ENCODE measurements around the gene PCDHB6. TPM values are rescaled to one million over a fixed set of nuclear protein-coding genes. Genes with fewer than 3 reads are reported as not detected.
A peak's percentile ranks its signal among the peaks of the same experiment; 100 is the strongest.
"Not testable (repeated sequence)": the region's sequence is repeated elsewhere in the genome, so short reads cannot be mapped to it uniquely, and the experiment has no call there.

PCDHB6 gene
- total RNA-seq, 1 donor from 2014 or later, result 0.17 TPM

DNA sequence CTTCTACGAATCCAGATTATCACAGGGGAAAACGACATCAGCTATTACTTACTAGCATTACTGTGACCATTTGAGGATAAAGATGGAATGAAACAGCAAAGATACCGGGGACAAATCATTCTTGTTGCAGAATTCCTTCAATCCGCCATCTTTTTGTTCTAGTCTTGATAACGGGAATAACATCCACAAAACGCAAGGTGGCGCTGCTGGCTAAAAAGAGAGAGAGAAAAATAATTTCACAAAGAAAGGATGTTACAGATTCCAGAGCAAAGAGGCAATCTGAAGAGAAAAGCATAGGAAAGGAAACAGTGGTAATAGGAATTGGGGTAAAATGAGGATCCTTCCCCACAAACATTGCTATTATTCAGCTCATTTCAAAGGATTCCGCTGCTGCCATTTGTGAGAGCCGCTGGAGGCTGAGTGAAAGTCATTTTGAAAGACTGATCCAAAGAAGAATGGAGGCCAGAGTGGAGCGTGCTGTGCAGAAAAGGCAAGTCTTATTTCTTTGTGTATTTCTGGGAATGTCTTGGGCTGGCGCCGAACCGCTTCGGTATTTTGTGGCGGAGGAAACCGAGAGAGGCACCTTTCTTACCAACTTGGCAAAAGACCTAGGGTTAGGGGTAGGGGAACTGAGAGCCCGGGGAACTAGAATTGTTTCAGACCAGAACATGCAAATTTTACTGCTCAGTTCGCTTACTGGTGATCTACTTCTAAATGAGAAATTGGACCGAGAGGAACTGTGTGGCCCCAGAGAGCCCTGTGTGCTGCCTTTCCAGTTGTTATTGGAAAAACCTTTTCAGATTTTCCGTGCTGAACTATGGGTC lies 22.7 kb downstream of the PCDHB6 start, which contains the start of gene PCDHB7:
Gene PCDHB7, plus strand, starts transcription at position 264 of the 824 bp plus-strand sequence. Its CDS starts 192 bp downstream, at position 456.
- DNase-seq, result peak; percentile 43

DNA sequence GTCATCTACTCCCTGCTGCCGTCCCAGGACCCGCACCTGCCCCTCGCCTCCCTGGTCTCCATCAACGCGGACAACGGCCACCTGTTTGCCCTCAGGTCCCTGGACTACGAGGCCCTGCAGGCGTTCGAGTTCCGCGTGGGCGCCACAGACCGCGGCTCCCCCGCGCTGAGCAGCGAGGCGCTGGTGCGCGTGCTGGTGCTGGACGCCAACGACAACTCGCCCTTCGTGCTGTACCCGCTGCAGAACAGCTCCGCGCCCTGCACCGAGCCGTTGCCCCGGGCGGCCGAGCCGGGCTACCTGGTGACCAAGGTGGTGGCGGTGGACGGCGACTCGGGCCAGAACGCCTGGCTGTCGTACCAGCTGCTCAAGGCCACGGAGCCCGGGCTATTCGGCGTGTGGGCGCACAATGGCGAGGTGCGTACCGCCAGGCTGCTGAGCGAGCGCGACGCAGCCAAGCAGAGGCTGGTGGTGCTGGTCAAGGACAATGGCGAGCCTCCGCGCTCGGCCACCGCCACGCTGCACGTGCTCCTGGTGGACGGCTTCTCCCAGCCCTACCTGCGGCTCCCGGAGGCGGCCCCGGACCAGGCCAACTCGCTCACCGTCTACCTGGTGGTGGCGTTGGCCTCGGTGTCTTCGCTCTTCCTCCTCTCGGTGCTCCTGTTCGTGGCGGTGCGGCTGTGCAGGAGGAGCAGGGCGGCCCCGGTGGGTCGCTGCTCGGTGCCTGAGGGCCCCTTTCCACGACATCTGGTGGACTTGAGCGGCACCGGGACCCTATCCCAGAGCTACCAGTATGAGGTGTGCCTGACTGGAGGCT lies 24.6 kb downstream of the PCDHB6 start:
- DNase-seq, result not testable (repeated sequence)

DNA sequence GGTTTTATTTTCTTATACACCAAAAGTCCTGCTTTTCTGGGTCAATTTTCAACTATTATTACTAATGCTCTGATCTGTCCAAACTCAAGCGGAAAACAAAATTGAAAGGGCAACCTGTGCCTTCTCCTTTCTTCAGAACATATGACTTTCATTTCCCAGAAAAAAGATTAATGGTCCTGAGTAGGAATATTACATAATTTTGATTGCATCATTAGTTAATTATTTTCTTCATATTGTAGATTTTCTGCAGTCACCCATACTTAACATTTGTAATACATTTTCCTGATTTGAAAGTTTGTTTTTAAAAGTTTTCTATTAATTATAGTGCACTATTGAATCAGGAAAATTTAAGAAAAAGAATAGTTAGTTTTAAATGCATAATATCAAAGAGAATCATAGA lies 26.1 kb downstream of the PCDHB6 start:
- DNase-seq, result no peak

DNA sequence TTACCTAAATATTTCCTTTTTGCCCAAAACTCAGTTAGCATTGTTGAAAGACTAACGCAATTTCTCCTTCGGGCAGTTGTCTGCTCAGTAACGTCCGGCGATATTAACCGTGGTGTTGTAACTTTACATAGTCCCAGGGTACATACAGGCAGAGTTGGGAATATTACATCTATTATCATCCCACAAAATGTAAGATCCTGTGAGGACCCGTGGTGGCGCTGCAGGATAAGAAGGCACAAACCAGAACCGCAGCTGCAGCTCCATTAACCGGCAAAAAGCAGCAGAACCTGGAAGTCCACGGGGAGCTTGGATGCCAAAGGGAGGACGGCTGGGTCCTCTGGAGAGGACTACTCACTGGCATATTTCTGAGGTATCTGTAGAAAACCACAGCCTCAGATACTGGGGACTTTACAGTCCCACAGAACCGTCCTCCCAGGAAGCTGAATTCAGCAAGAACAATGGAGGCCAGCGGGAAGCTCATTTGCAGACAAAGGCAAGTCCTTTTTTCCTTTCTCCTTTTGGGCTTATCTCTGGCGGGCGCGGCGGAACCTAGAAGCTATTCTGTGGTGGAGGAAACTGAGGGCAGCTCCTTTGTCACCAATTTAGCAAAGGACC lies 27.8 kb downstream of the PCDHB6 start, which contains the start of gene PCDHB8:
Gene PCDHB8, plus strand, starts transcription at position 214 of the 615 bp plus-strand sequence. Its CDS starts 245 bp downstream, at position 459.
- DNase-seq, result peak; percentile 3

DNA sequence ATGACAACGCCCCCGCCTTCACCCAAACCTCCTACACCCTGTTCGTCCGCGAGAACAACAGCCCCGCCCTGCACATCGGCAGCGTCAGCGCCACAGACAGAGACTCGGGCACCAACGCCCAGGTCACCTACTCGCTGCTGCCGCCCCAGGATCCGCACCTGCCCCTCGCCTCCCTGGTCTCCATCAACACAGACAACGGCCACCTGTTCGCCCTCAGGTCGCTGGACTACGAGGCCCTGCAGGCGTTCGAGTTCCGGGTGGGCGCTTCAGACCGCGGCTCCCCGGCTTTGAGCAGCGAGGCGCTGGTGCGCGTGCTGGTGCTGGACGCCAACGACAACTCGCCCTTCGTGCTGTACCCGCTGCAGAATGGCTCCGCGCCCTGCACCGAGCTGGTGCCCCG lies 29.5 kb downstream of the PCDHB6 start:
- DNase-seq, result not testable (repeated sequence)

DNA sequence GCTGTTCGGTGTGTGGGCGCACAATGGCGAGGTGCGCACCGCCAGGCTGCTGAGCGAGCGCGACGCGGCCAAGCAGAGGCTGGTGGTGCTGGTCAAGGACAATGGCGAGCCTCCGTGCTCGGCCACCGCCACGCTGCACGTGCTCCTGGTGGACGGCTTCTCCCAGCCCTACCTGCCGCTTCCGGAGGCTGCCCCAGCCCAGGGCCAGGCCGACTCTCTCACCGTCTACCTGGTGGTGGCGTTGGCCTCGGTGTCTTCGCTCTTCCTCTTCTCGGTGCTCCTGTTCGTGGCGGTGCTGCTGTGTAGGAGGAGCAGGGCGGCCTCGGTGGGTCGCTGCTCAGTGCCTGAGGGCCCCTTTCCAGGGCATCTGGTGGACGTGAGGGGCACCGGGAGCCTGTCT lies 30.0 kb downstream of the PCDHB6 start:
- DNase-seq, result not testable (repeated sequence)

DNA sequence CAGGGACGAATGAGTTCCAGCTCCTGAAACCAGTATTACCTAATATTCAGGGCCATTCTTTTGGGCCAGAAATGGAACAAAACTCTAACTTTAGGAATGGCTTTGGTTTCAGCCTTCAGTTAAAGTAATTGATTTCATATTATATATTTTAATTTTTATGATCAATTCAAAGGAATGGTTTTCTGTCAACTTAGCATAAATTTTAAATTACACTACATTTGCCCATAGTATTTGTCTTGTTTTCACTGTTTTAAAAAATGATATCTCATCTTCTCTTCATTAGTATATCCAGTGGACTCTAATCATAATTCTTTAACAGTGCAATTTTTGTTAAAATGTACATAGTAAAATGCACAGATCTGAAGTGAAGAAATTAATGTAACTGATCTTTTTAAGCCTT lies 30.5 kb downstream of the PCDHB6 start:
- DNase-seq, result no peak

DNA sequence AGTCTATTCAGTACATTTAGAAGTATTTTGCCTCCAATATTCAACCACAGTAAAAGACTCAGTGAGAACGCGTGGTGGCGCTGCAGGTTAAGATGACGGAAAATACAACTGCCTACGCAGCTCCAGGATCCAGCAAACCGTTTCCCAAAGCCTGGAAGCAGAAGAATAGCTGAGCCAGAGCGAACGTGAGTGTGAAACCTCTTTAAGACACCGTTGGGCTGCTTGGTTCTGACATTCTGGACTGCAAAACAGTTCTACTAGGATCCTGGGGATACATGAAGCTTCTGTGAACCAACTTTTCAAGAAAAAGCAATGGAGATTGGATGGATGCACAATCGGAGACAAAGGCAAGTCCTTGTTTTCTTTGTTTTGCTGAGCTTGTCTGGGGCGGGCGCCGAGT lies 32.4 kb downstream of the PCDHB6 start, which contains the start of gene PCDHB16:
Gene PCDHB16, plus strand, starts transcription at position 140 of the 400 bp plus-strand sequence. Its CDS starts 173 bp downstream, at position 313.
- DNase-seq, result peak; percentile 54

DNA sequence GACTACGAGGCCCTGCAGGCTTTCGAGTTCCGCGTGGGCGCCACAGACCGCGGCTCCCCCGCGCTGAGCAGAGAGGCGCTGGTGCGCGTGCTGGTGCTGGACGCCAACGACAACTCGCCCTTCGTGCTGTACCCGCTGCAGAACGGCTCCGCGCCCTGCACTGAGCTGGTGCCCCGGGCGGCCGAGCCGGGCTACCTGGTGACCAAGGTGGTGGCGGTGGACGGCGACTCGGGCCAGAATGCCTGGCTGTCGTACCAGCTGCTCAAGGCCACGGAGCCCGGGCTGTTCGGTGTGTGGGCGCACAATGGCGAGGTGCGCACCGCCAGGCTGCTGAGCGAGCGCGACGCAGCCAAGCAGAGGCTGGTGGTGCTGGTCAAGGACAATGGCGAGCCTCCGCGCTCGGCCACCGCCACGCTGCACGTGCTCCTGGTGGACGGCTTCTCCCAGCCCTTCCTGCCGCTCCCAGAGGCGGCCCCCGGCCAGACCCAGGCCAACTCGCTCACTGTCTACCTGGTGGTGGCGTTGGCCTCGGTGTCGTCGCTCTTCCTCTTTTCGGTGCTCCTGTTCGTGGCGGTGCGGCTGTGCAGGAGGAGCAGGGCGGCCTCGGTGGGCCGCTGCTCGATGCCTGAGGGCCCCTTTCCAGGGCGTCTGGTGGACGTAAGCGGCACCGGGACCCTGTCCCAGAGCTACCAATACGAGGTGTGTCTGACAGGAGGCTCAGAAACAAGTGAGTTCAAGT lies 34.4 kb downstream of the PCDHB6 start:
- DNase-seq, result not testable (repeated sequence)

DNA sequence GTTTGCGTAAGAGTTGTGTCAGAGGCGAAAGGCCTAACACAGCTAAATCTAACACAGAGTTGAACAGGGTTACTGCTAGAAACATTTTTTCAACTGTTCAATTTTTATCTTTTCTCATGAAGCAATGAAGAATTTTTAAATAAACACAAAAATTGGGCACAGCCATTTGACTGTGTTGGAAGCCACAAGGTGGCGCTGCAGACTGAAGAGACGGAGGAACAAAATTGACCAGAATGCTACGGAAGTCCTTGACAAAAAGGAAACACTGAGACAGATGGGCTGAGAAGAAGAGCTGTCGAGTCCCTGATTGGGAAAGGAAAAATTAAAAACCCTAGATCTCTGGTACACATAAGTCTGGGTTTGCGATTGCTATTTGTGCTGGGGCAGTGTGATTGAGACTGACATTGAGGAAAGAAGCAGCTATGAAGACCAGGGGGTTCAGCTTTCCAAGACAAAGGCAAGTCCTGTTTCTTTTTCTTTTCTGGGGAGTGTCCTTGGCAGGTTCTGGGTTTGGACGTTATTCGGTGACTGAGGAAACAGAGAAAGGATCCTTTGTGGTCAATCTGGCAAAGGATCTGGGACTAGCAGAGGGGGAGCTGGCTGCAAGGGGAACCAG lies 37.1 kb downstream of the PCDHB6 start, which contains the start of gene PCDHB9:
Gene PCDHB9, plus strand, starts transcription at position 265 of the 616 bp plus-strand sequence. Its CDS starts 158 bp downstream, at position 423.
- peak; percentile 48 for DNase-seq

DNA sequence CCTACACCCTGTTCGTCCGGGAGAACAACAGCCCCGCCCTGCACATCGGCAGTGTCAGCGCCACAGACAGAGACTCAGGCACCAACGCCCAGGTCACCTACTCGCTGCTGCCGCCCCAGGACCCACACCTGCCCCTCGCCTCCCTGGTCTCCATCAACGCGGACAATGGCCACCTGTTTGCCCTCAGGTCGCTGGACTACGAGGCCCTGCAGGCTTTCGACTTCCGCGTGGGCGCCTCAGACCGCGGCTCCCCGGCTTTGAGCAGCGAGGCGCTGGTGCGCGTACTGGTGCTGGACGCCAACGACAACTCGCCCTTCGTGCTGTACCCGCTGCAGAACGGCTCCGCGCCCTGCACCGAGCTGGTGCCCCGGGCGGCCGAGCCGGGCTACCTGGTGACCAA lies 38.8 kb downstream of the PCDHB6 start:
- DNase-seq, result not testable (repeated sequence)

DNA sequence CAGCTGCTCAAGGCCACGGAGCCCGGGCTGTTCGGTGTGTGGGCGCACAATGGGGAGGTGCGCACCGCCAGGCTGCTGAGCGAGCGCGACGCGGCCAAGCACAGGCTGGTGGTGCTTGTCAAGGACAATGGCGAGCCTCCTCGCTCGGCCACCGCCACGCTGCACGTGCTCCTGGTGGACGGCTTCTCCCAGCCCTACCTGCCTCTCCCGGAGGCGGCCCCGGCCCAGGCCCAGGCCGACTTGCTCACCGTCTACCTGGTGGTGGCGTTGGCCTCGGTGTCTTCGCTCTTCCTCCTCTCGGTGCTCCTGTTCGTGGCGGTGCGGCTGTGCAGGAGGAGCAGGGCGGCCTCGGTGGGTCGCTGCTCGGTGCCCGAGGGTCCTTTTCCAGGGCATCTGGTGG lies 39.3 kb downstream of the PCDHB6 start:
- not testable (repeated sequence) for DNase-seq

DNA sequence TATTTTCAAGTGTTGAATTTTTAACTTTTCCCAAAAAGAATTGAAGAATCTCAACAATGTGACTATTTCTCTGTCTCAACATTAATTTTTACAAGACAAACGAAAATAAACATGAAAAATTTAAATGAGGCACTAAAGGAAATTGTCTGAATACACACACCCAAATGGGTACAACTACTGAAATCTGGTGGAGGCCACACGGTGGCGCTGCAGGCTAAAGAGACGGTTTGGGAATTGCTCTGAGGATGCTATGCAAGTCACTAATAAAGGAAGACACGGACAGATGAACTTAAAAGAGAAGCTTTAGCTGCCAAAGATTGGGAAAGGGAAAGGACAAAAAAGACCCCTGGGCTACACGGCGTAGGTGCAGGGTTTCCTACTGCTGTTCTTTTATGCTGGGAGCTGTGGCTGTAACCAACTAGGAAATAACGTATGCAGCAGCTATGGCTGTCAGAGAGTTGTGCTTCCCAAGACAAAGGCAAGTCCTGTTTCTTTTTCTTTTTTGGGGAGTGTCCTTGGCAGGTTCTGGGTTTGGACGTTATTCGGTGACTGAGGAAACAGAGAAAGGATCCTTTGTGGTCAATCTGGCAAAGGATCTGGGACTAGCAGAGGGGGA lies 42.4 kb downstream of the PCDHB6 start, which contains the start of gene PCDHB10:
Gene PCDHB10, plus strand, starts transcription at position 244 of the 616 bp plus-strand sequence. Its CDS starts 200 bp downstream, at position 444.
- peak; percentile 62 for DNase-seq

DNA sequence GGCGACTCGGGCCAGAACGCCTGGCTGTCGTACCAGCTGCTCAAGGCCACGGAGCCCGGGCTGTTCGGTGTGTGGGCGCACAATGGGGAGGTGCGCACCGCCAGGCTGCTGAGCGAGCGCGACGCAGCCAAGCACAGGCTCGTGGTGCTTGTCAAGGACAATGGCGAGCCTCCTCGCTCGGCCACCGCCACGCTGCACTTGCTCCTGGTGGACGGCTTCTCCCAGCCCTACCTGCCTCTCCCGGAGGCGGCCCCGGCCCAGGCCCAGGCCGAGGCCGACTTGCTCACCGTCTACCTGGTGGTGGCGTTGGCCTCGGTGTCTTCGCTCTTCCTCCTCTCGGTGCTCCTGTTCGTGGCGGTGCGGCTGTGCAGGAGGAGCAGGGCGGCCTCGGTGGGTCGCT lies 44.5 kb downstream of the PCDHB6 start:
- not testable (repeated sequence) for DNase-seq

DNA sequence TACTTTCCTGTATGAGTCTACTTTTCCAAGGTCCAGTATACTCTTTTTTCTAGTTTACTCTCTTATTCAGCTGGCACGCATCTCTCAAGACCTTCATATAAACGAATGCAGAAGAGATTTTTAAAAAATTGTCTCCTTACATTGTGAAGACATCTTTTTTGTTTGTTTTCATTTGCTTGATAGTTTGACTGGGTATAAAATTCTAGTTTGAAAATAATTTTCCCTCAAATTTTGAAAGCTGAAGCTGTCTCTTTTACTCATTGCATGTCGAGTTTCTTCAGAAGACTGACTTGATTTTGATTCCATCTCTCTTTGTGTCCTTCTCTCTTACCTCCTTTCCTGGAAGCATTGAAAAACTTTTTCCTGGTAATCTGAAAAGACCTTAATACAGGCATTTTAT lies 46.5 kb downstream of the PCDHB6 start:
- no peak for DNase-seq

DNA sequence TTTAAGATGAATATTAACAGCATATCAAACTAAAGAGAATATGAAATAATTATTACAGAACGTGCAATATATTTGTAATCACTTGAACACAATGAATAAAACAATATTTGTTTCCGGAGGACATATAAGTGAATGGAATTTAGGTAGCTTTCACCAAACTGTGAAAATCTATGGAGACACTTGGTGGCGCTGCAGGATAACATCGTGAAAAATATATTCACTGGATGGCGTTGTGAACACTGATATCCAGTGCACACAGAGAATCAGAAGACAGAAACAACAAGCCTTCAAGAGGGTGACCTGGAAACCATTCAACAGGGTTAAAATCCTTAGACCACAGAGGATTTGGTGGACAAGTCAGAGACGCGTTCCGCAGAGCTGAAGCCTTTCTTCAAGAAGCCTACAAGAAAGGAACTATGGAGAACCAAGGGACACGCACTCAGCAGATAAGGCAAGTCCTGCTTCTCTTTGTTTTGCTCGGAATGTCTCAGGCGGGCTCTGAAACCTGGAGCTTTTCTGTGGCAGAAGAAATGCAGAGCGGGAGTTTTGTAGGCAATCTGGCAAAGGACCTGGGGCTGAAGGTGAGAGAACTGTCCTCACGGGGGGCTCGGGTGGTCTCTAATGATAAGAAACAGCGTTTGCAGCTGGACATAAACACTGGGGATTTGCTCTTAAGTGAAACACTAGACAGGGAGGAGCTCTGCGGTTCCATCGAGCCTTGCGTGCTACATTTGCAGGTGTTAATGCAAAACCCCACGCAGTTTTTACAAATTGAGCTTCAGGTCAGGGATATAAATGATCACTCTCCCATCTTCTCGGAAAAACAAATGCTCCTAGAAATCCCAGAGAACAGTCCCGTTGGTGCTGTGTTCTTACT lies 49.7 kb downstream of the PCDHB6 start, which contains the start of gene PCDHB11:
Gene PCDHB11, plus strand, starts transcription at position 269 of the 877 bp plus-strand sequence. Its CDS starts 148 bp downstream, at position 417.
- peak; percentile 18 for DNase-seq

DNA sequence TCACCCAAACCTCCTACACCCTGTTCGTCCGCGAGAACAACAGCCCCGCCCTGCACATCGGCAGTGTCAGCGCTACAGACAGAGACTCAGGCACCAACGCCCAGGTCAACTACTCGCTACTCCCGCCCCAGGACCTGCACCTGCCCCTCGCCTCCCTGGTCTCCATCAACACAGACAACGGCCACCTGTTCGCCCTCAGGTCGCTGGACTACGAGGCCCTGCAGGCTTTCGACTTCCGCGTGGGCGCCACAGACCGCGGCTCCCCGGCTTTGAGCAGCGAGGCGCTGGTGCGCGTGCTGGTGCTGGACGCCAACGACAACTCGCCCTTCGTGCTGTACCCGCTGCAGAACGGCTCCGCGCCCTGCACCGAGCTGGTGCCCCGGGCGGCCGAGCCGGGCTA lies 51.3 kb downstream of the PCDHB6 start:
- not testable (repeated sequence) for DNase-seq

DNA sequence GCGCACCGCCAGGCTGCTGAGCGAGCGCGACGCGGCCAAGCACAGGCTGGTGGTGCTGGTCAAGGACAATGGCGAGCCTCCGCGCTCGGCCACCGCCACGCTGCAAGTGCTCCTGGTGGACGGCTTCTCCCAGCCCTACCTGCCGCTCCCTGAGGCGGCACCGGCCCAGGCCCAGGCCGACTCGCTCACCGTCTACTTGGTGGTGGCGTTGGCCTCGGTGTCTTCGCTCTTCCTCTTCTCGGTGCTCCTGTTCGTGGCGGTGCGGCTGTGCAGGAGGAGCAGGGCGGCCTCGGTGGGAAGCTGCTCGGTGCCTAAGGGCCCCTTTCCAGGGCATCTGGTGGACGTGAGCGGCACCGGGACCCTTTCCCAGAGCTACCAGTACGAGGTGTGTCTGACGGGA lies 51.8 kb downstream of the PCDHB6 start:
- not testable (repeated sequence) for DNase-seq

Measured in dermis blood vessel endothelial cell (primary cell).